Measurements from ENCODE around the gene CYBA.

DNA sequence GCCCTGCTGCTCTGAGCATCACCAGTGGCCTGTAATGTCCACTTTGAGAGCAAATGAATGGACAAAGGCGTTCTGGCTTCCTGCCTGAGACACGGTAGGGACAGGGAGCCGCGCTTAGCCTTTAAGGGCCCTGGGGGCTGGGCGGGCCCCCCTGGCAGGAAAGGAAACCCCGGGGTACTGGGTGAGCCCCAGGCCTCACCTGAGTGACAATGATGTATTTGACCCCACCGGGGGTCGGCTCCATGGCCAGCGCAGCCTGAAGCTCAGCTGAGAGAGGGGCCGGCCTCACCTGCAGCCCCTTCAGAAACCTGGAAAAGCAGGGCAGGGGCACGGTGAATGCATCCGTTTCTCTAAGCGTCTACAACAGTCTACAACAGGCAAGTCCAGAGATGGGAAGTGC lies 2.2 kb upstream of the CYBA start:
- TF ChIP-seq, protein P1, sequence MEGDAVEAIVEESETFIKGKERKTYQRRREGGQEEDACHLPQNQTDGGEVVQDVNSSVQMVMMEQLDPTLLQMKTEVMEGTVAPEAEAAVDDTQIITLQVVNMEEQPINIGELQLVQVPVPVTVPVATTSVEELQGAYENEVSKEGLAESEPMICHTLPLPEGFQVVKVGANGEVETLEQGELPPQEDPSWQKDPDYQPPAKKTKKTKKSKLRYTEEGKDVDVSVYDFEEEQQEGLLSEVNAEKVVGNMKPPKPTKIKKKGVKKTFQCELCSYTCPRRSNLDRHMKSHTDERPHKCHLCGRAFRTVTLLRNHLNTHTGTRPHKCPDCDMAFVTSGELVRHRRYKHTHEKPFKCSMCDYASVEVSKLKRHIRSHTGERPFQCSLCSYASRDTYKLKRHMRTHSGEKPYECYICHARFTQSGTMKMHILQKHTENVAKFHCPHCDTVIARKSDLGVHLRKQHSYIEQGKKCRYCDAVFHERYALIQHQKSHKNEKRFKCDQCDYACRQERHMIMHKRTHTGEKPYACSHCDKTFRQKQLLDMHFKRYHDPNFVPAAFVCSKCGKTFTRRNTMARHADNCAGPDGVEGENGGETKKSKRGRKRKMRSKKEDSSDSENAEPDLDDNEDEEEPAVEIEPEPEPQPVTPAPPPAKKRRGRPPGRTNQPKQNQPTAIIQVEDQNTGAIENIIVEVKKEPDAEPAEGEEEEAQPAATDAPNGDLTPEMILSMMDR (optimal IDR thresholded peaks at IDR 0.05 in 1 of 3, IDR thresholded peaks at IDR 0.05 in 1 of 3, conservative IDR thresholded peaks at IDR 0.05 in 1 of 3; ENCODE audit: extremely low read depth in 1 of 3, insufficient read depth in 2 of 3, low read length in 3 of 3), result no peak
- TF ChIP-seq EZH2 (IDR thresholded peaks at IDR 0.05; ENCODE audit: low read length), result no peak
